Embryonic facial prominence (tissue), 1 donor: ENCODE measurements around the gene C1orf116.

ENCODE experiments used
- DNase-seq: peaks from one replicate; pipeline ENCODE4 v3.0.0-alpha.2; 2016; ENCODE audit errors: extremely low spot score

Gene C1orf116

GRCh38 chr1:207035877-207036551, 3.5 kb upstream of the C1orf116 start:
- no peak for DNase-seq

- no peak for DNase-seq
Measured at GRCh38 chr1:207034998-207035397, 2.4 kb upstream of the C1orf116 start.

- no peak for DNase-seq
Measured at GRCh38 chr1:207034208-207034607, 1.7 kb upstream of the C1orf116 start.

- DNase-seq = no peak
Measured at GRCh38 chr1:207033302-207033701, 746 bp upstream of the C1orf116 start.

GRCh38 chr1:207031632-207032264, 808 bp downstream of the C1orf116 start:
- DNase-seq = no peak

- no peak for DNase-seq
Measured at GRCh38 chr1:207031016-207031415, 1.5 kb downstream of the C1orf116 start.

- no peak for DNase-seq
Measured at GRCh38 chr1:207030522-207031009, 2.0 kb downstream of the C1orf116 start.

- no peak for DNase-seq
Measured at GRCh38 chr1:207029701-207030521, 2.6 kb downstream of the C1orf116 start.

- no peak for DNase-seq
Measured at GRCh38 chr1:207028884-207029650, 3.5 kb downstream of the C1orf116 start.

- no peak for DNase-seq
Measured at GRCh38 chr1:207027921-207028320, 4.6 kb downstream of the C1orf116 start.

GRCh38 chr1:207027206-207027777, 5.3 kb downstream of the C1orf116 start:
- no peak for DNase-seq

- DNase-seq = no peak
Measured at GRCh38 chr1:207026104-207026534, 6.4 kb downstream of the C1orf116 start.

GRCh38 chr1:207025146-207025880, 7.2 kb downstream of the C1orf116 start:
- no peak for DNase-seq

- DNase-seq = no peak
Measured at GRCh38 chr1:207024202-207025145, 8.1 kb downstream of the C1orf116 start.

- DNase-seq = no peak
Measured at GRCh38 chr1:207022996-207023679, 9.4 kb downstream of the C1orf116 start.

- no peak for DNase-seq
Measured at GRCh38 chr1:207021876-207022596, 10.5 kb downstream of the C1orf116 start.

GRCh38 chr1:207021139-207021861, 11.3 kb downstream of the C1orf116 start:
- DNase-seq = no peak

- DNase-seq = no peak
Measured at GRCh38 chr1:207020709-207021107, 11.8 kb downstream of the C1orf116 start.
